ENCODE data around the gene CELF5. TPM values are rescaled to one million over a fixed set of nuclear protein-coding genes. Genes with fewer than 3 reads are reported as not detected.
"Not testable (repeated sequence)": the region's sequence is repeated elsewhere in the genome, so short reads cannot be mapped to it uniquely, and the experiment has no call there.

CELF5 gene
- total RNA-seq, 1 donor from 2014 or later: 1.7 TPM

DNA sequence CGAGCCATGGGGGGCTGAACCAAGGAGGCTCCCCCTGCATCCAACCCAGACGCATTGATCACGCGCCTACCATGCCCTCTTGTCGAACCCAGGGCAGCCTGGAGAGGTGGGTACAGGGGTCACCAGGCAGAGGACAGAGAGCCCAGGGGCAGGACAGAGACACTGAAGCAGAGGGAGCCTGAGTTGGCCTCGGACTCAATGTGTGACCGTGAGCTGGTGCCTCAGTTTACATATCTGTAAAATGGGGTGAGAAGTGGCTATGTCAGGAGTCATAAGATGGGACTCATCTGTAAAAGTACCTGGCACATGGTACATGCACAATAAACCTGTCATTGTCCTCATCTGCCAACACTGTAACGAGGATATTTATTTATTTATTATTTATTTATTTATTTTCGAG lies 117.8 kb downstream of the CELF5 start:
- TF ChIP-seq, protein P1, sequence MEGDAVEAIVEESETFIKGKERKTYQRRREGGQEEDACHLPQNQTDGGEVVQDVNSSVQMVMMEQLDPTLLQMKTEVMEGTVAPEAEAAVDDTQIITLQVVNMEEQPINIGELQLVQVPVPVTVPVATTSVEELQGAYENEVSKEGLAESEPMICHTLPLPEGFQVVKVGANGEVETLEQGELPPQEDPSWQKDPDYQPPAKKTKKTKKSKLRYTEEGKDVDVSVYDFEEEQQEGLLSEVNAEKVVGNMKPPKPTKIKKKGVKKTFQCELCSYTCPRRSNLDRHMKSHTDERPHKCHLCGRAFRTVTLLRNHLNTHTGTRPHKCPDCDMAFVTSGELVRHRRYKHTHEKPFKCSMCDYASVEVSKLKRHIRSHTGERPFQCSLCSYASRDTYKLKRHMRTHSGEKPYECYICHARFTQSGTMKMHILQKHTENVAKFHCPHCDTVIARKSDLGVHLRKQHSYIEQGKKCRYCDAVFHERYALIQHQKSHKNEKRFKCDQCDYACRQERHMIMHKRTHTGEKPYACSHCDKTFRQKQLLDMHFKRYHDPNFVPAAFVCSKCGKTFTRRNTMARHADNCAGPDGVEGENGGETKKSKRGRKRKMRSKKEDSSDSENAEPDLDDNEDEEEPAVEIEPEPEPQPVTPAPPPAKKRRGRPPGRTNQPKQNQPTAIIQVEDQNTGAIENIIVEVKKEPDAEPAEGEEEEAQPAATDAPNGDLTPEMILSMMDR (IDR thresholded peaks at IDR 0.05; ENCODE audit: unreplicated experiment): no peak
- Mint-ChIP-seq H3K4me1 (ENCODE audit: low read depth) (no peaks in the 10 kb centered on the region), H3K27ac (no peak overlapping the region), H3K27me3 (peaks cover 21% of the 10 kb centered on the region), H3K4me3 (ENCODE audit: low read depth) (no peak overlapping the region), H3K36me3 (ENCODE audit: insufficient read depth) (no peaks in the 10 kb centered on the region), H3K9me3 (ENCODE audit: low read depth) (no peaks in the 10 kb centered on the region)
- no peak for DNase-seq (ENCODE audit: low spot score, unreplicated experiment)

GRCh38 chr19:3342962-3343361 lies 118.5 kb downstream of the CELF5 start:
- H3K4me3 Mint-ChIP-seq (ENCODE audit: low read depth); H3K9me3 Mint-ChIP-seq (ENCODE audit: low read depth); H3K27ac Mint-ChIP-seq; DNase-seq (ENCODE audit: low spot score, unreplicated experiment); H3K36me3 Mint-ChIP-seq (ENCODE audit: insufficient read depth); H3K4me1 Mint-ChIP-seq (ENCODE audit: low read depth): not testable (repeated sequence)
- peaks cover 22% of the 10 kb centered on the region for H3K27me3 Mint-ChIP-seq

DNA sequence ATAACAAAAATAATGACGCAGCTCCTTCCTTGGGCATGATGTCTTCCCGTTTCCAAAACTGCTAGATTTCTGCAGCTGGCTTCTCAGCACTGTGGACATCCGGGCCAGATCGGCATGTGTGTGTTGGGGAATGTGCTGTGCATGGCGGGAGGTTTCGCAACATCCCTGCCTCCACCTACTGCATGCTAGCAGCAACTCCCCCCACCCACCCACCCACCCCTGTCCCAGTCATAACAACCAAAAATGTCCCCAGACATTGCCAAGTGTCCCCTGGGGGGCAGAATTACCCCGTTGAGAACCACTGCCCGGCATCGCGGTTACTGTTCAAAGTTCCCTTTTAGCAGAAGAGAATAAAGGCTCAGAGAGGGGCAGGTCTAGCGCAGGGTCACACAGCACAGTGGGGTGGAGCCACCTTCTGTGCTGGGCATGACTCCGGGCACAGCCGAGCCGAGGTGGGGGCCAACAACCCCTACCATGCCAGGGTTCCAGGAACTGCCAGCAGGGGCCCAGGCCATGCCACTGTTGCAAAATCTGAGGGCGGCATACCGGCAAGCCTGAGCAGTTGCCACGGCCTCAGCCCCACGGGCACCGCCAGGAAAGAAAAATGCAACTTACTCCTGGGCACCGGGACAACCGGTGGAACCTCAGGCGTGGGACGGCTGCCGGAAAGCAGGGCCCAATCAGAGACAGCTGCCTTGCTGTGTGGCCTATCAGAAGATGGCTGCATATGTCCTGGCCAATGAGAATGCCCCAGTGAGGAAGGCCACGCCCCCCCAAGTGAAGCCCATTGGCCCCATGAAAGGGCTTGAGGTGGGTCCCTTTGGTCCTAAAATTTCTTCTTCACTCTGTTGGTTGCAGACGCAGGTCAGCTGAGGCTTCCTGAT lies 119.4 kb downstream of the CELF5 start:
- Mint-ChIP-seq H3K27ac (no peak overlapping the region), H3K36me3 (ENCODE audit: insufficient read depth) (no peaks in the 10 kb centered on the region), H3K27me3 (peaks cover 25% of the 10 kb centered on the region), H3K9me3 (ENCODE audit: low read depth) (no peaks in the 10 kb centered on the region), H3K4me1 (ENCODE audit: low read depth) (no peaks in the 10 kb centered on the region), H3K4me3 (ENCODE audit: low read depth) (no peak overlapping the region)
- TF ChIP-seq, protein P1 (IDR thresholded peaks at IDR 0.05; ENCODE audit: unreplicated experiment): no peak
- DNase-seq (ENCODE audit: low spot score, unreplicated experiment): no peak

DNA sequence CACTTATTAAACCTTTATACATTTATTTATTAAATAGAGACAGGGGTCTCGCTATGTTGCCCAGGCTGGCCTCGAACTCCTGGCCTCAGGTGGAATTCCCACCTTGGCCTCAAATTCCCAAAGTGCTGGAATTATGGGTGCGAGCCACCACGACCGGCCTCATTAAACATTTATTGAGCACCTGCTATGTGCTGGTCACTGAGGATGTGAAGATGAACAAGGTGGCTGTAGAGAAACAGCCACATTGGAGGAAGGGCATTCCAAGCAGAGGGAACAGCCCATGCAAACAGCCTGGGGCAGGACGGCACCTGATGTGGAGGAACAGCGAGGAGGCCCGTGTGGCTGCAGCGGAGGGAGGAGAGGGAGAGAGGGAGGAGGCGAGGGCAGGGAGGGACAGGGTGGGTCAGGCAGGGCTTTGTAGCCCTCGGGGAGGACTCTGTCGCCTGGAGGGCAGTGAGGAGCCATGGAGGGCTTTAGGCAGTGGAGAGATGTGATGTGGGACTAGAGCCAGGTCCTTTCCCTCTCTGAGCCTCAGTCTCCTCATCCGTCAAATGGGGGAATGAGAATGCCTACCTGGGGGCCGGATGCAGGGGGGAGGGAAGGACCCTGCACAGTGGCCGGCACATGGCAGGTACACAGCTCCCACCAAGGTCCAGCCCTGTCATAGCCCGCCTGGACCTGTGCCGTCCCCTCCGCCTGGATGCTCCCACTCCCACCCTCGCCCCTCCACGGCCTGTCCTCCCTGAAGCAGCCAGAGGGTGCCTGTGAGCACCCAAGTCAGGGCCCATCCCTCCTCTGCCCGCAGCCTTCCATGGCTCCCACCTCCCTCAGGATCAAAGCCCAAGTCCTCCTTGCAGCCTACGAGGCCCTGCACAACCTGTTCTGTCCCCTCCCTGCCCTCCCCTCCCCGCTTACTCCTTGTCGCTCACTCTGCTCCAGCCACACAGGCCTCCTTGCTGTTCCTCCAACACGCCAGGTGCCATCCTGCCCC lies 120.4 kb downstream of the CELF5 start:
- no peaks in the 10 kb centered on the region for H3K9me3 Mint-ChIP-seq (ENCODE audit: low read depth)
- no peak for DNase-seq (ENCODE audit: low spot score, unreplicated experiment)
- no peaks in the 10 kb centered on the region for H3K4me1 Mint-ChIP-seq (ENCODE audit: low read depth)
- no peaks in the 10 kb centered on the region for H3K36me3 Mint-ChIP-seq (ENCODE audit: insufficient read depth)
- TF ChIP-seq, protein P1 (IDR thresholded peaks at IDR 0.05; ENCODE audit: unreplicated experiment): no peak
- no peak overlapping the region for H3K27ac Mint-ChIP-seq
- H3K27me3 Mint-ChIP-seq: peaks cover 24% of the 10 kb centered on the region
- no peak overlapping the region for H3K4me3 Mint-ChIP-seq (ENCODE audit: low read depth)

DNA sequence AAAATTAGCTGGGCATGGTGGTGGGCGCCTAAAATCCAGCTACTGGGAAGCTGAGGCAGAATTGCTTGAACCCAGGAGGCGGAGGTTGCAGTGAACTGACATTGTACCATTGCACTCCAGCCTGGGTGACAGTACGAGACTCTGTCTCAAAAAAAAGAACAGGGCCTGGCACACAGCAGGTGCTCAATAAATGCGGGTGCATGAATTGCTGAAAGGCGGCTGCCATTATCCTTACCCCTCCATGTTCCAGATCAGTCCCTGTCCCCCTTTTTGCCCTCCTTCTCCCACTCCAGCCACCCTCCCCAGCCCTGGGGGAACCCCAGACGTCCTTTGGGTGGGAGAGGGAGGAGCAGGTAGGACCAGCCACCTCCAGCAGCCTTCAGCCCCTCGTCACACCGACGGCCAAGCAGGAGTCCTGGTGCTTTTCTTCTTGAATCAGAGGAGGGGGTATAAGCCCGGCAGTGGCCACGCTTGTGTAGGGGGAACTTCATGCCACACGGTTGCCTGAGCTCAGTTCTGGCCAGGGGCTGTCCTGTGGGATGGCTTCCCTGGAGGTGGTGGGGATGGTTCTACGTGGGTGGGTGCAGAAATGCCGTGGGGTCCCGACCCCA lies 121.5 kb downstream of the CELF5 start:
- no peak overlapping the region for H3K27ac Mint-ChIP-seq
- H3K4me3 Mint-ChIP-seq (ENCODE audit: low read depth): no peak overlapping the region
- peaks cover 26% of the 10 kb centered on the region for H3K27me3 Mint-ChIP-seq
- no peak for DNase-seq (ENCODE audit: low spot score, unreplicated experiment)
- H3K9me3 Mint-ChIP-seq (ENCODE audit: low read depth): no peaks in the 10 kb centered on the region
- H3K4me1 Mint-ChIP-seq (ENCODE audit: low read depth): no peaks in the 10 kb centered on the region
- no peaks in the 10 kb centered on the region for H3K36me3 Mint-ChIP-seq (ENCODE audit: insufficient read depth)
- TF ChIP-seq, protein P1 (IDR thresholded peaks at IDR 0.05; ENCODE audit: unreplicated experiment): no peak

Other genes starting within 250 kb of the CELF5 start
- gene TLE6, start 247.1 kb upstream of the CELF5 start, total RNA-seq: 18.4 and 21.0 TPM in 2 replicates
- gene TLE2, start 195.4 kb upstream of the CELF5 start, total RNA-seq: 147 and 160 TPM in 2 replicates
- gene TLE5, start 162.2 kb upstream of the CELF5 start, total RNA-seq: 469 and 507 TPM in 2 replicates
- gene GNA11, start 130.3 kb upstream of the CELF5 start, total RNA-seq: 37.9 and 39.5 TPM in 2 replicates
- not detected in 2 replicates for gene GNA15, start 88.6 kb upstream of the CELF5 start, total RNA-seq
- gene S1PR4, start 45.9 kb upstream of the CELF5 start, total RNA-seq: not detected in 2 replicates
- 54.6 and 57.7 TPM in 2 replicates for gene NCLN, start 38.7 kb upstream of the CELF5 start, total RNA-seq
- gene NFIC, start 141.9 kb downstream of the CELF5 start, total RNA-seq: 4.5 and 6.8 TPM in 2 replicates

All from progenitor cell of endocrine pancreas (in vitro differentiated cells).